Progenitor cell of endocrine pancreas (in vitro differentiated cells): ENCODE measurements around the gene MMD. TPM values are rescaled to one million over a fixed set of nuclear protein-coding genes. Genes with fewer than 3 reads are reported as not detected.
"Not testable (repeated sequence)": the region's sequence is repeated elsewhere in the genome, so short reads cannot be mapped to it uniquely, and the experiment has no call there.

ENCODE experiments used
- DNase-seq: peaks from one replicate; pipeline ENCODE4 v3.0.0; 2021; ENCODE audit warnings: low spot score; ENCODE audit not compliant: unreplicated experiment
- H3K27ac Mint-ChIP-seq: 2 replicates; pipeline ENCODE4 v1.8.0; 2021; ENCODE audit warnings: mild to moderate bottlenecking, moderate library complexity, mixed read lengths
- H3K27me3 Mint-ChIP-seq: 2 replicates; pipeline ENCODE4 v1.8.0; 2021; ENCODE audit warnings: mixed read lengths
- H3K36me3 Mint-ChIP-seq: 2 replicates; pipeline ENCODE4 v1.8.0; 2022; ENCODE audit warnings: mixed read lengths; ENCODE audit not compliant: insufficient read depth
- H3K4me1 Mint-ChIP-seq: 2 replicates; pipeline ENCODE4 v1.8.0; 2021; ENCODE audit warnings: low read depth, mixed read lengths
- H3K4me3 Mint-ChIP-seq: 2 replicates; pipeline ENCODE4 v1.8.0; 2021; ENCODE audit warnings: low read depth, mild to moderate bottlenecking, moderate library complexity, mixed read lengths
- H3K9me3 Mint-ChIP-seq: 2 replicates; pipeline ENCODE4 v1.8.0; 2021; ENCODE audit warnings: low read depth, mixed read lengths
- CTCF ChIP-seq: fragments of 200-600 bp; sonication (generic); IDR thresholded peaks from one replicate; pipeline ENCODE4 v1.5.0; 2021; ENCODE audit warnings: antibody characterized with exemption, mild to moderate bottlenecking; ENCODE audit not compliant: unreplicated experiment
- total RNA-seq: library from RNA; stranded (reverse); gene quantifications from 2 replicates; pipeline ENCODE4 v1.2.1, GENCODE V29; 2021

Gene MMD
- total RNA-seq, 1 donor from 2014 or later: 22.1 TPM

- TF ChIP-seq CTCF: no peak
- Mint-ChIP-seq H3K4me1 (peaks cover 18% of the 10 kb centered on the region), H3K9me3 (no peaks in the 10 kb centered on the region), H3K27ac (no peak overlapping the region), H3K36me3 (peaks cover 30% of the 10 kb centered on the region), H3K4me3 (no peak overlapping the region), H3K27me3 (no peaks in the 10 kb centered on the region)
- DNase-seq: no peak
Measured at GRCh38 chr17:55410722-55411462, 10.7 kb downstream of the MMD start.

- DNase-seq: no peak
- Mint-ChIP-seq H3K4me1 (peaks cover 13% of the 10 kb centered on the region), H3K27ac (no peak overlapping the region), H3K9me3 (no peaks in the 10 kb centered on the region), H3K36me3 (peaks cover 37% of the 10 kb centered on the region), H3K27me3 (no peaks in the 10 kb centered on the region), H3K4me3 (no peak overlapping the region)
- no peak for TF ChIP-seq CTCF
Measured at GRCh38 chr17:55409030-55409800, 12.4 kb downstream of the MMD start.

GRCh38 chr17:55407641-55408566, 13.7 kb downstream of the MMD start:
- no peaks in the 10 kb centered on the region for H3K27me3 Mint-ChIP-seq
- no peak for TF ChIP-seq CTCF
- H3K4me3 Mint-ChIP-seq: peak overlapping the region; percentile 45
- H3K4me1 Mint-ChIP-seq: peaks cover 13% of the 10 kb centered on the region
- peak overlapping the region; percentile 86 for H3K27ac Mint-ChIP-seq
- H3K36me3 Mint-ChIP-seq: peaks cover 38% of the 10 kb centered on the region
- DNase-seq: no peak
- no peaks in the 10 kb centered on the region for H3K9me3 Mint-ChIP-seq

- no peak overlapping the region for H3K27ac Mint-ChIP-seq
- DNase-seq: no peak
- H3K36me3 Mint-ChIP-seq: peaks cover 39% of the 10 kb centered on the region
- H3K4me3 Mint-ChIP-seq: no peak overlapping the region
- H3K4me1 Mint-ChIP-seq: peaks cover 13% of the 10 kb centered on the region
- no peaks in the 10 kb centered on the region for H3K27me3 Mint-ChIP-seq
- no peak for TF ChIP-seq CTCF
- H3K9me3 Mint-ChIP-seq: no peaks in the 10 kb centered on the region
Measured at GRCh38 chr17:55405600-55405999, 16.0 kb downstream of the MMD start.

- not testable (repeated sequence) for H3K27me3 Mint-ChIP-seq, DNase-seq, H3K27ac Mint-ChIP-seq, H3K9me3 Mint-ChIP-seq, H3K4me3 Mint-ChIP-seq
- H3K36me3 Mint-ChIP-seq: peaks cover 34% of the 10 kb centered on the region
- H3K4me1 Mint-ChIP-seq: peaks cover 13% of the 10 kb centered on the region
Measured at GRCh38 chr17:55404197-55404596, 17.4 kb downstream of the MMD start.
